HCT116 (cell line): ENCODE results near the gene VAV2. TPM values are rescaled to one million over a fixed set of nuclear protein-coding genes. Genes with fewer than 3 reads are reported as not detected.

ENCODE experiments used
- ATAC-seq: fragments of 200-7000 bp; cut with Tn5 transposase; 2 replicates; pipeline ENCODE4 v1.9.1; 2020; ENCODE audit warnings: mild to moderate bottlenecking, moderate library complexity
- BruUV-seq: library from RNA; stranded (reverse); fragments of 400-500 nt; replicated peaks from 2 replicates; lab custom pipeline; 2021; lab: Mats Ljungman, UMichigan
- CTCF ChIA-PET: fragments of 300-600 bp; sonication (Branson Sonifier 250); formaldehyde crosslinking; loops from one replicate; lab custom pipeline; 2021; ENCODE audit warnings: antibody characterized with exemption; lab: Charles Lee
- POLR2A ChIA-PET: fragments of 300-600, 350-600 bp; sonication (Branson Sonifier 250); formaldehyde crosslinking; loops from one replicate; lab custom pipeline; 2021; ENCODE audit warnings: antibody characterized with exemption; lab: Charles Lee
- RAD21 ChIA-PET, 2 experiments: fragments of 300-600 bp; sonication (Branson Sonifier 250); formaldehyde crosslinking; loops; one replicate each; lab custom pipeline; 2023; ENCODE audit warnings: low total read pairs in 2 of 2; ENCODE audit not compliant: uncharacterized antibody in 2 of 2, unreplicated experiment in 2 of 2, low non-redundant PET in 1 of 2; lab: Charles Lee
- DNase-seq: peaks from one replicate; pipeline ENCODE4 v3.0.0-alpha.2; 2010; ENCODE audit warnings: low read depth, low spot score
- H2AFZ ChIP-seq: fragments of 200-600 bp; shearing (Covaris generic), sonication (generic); 2 replicates; pipeline ENCODE4 v1.6.1; 2017; ENCODE audit warnings: low read depth, mixed run types, mixed read lengths, antibody characterized with exemption, low read length; ENCODE audit not compliant: poor library complexity, severe bottlenecking
- H3K27ac ChIP-seq: 2 replicates; pipeline ENCODE4 v1.5.1; 2012; ENCODE audit warnings: low read depth, low read length
- H3K27me3 ChIP-seq: fragments of 200-600 bp; sonication (generic); 2 replicates; pipeline ENCODE4 v1.6.1; 2016; ENCODE audit warnings: mixed run types, low read length, mixed read lengths; ENCODE audit not compliant: insufficient read depth
- H3K36me3 ChIP-seq, 2 experiments: fragments of 200-500 bp in 1 of 2; fragments of 200-600 bp in 1 of 2; sonication (Bioruptor generic) in 1 of 2; sonication (generic) in 1 of 2; 2 replicates each; pipeline versions ENCODE4 v1.5.1 to v1.6.1; 2014 to 2016; ENCODE audit warnings: low read length in 2 of 2, inconsistent platforms in 1 of 2, mixed read lengths in 1 of 2, mixed run types in 1 of 2; ENCODE audit not compliant: insufficient read depth in 2 of 2, control insufficient read depth in 1 of 2
- H3K4me1 ChIP-seq, 2 experiments: fragments of 200-600 bp in 1 of 2; sonication (generic) in 1 of 2; 2 replicates each; pipeline versions ENCODE4 v1.5.1 to v1.6.1; 2012 to 2017; ENCODE audit warnings: low read length in 2 of 2, inconsistent platforms in 1 of 2, mild to moderate bottlenecking in 1 of 2, mixed read lengths in 1 of 2, mixed run types in 1 of 2, moderate library complexity in 1 of 2; ENCODE audit not compliant: insufficient read depth in 2 of 2, control insufficient read depth in 1 of 2
- H3K4me2 ChIP-seq: fragments of 200-600 bp; sonication (generic); 2 replicates; pipeline ENCODE4 v1.6.1; 2017; ENCODE audit warnings: mixed run types, low read length, mixed read lengths
- H3K4me3 ChIP-seq, 2 experiments: fragments of 200-600 bp in 1 of 2; sonication (generic) in 1 of 2; replicated peaks in 1 of 2; 2 replicates each; pipeline ENCODE4 v1.5.1; 2011 to 2016; ENCODE audit warnings: low read length in 2 of 2, control low read depth in 1 of 2, low read depth in 1 of 2, mild to moderate bottlenecking in 1 of 2, mixed read lengths in 1 of 2, mixed run types in 1 of 2
- H3K79me2 ChIP-seq: fragments of 200-600 bp; sonication (generic); 2 replicates; pipeline ENCODE4 v1.6.1; 2017; ENCODE audit warnings: mild to moderate bottlenecking, mixed run types, low read length, moderate library complexity, mixed read lengths; ENCODE audit not compliant: insufficient read depth
- H3K9ac ChIP-seq: fragments of 200-600 bp; sonication (generic); 2 replicates; pipeline ENCODE4 v1.6.1; 2016; ENCODE audit warnings: low read length, mixed read lengths
- H3K9me2 ChIP-seq: fragments of 200-600 bp; sonication (generic), shearing (Covaris generic); 2 replicates; pipeline ENCODE4 v1.6.1; 2017; ENCODE audit warnings: mixed run types, mild to moderate bottlenecking, moderate library complexity; ENCODE audit not compliant: insufficient read depth
- H3K9me3 ChIP-seq, 2 experiments: fragments of 200-500 bp in 1 of 2; fragments of 200-600 bp in 1 of 2; sonication (Bioruptor generic) in 1 of 2; sonication (generic) in 1 of 2; 2 replicates each; pipeline ENCODE4 v1.6.1; 2014 to 2017; ENCODE audit warnings: low read length in 2 of 2, mixed read lengths in 2 of 2, inconsistent platforms in 1 of 2, low read depth in 1 of 2, mild to moderate bottlenecking in 1 of 2, mixed run types in 1 of 2, moderate library complexity in 1 of 2; ENCODE audit not compliant: control insufficient read depth in 1 of 2, insufficient read depth in 1 of 2
- H4K20me1 ChIP-seq: fragments of 200-600 bp; sonication (generic), shearing (Covaris generic); 2 replicates; pipeline ENCODE4 v1.6.1; 2017; ENCODE audit warnings: mixed run types, mild to moderate bottlenecking, moderate library complexity; ENCODE audit not compliant: insufficient read depth
- CBX3 ChIP-seq: IDR thresholded peaks from 2 replicates; pipeline ENCODE4 v1.6.1; 2012; ENCODE audit warnings: low read depth
- EZH2 ChIP-seq: fragments of 200-600 bp; sonication (generic); IDR thresholded peaks from 2 replicates; pipeline ENCODE4 v1.6.1; 2017; ENCODE audit warnings: antibody characterized with exemption, mixed run types
- MAX ChIP-seq: IDR thresholded peaks from 2 replicates; pipeline ENCODE4 v1.6.1; 2012
- POLR2A ChIP-seq: IDR thresholded peaks from 2 replicates; pipeline ENCODE4 v1.7.0; 2011; ENCODE audit warnings: borderline replicate concordance; ENCODE audit not compliant: insufficient read depth, insufficient read length; ENCODE audit errors: extremely low read depth
- RAD21 ChIP-seq: IDR thresholded peaks from 2 replicates; pipeline ENCODE4 v1.6.1; 2012; ENCODE audit warnings: low read depth, mild to moderate bottlenecking
- SIN3A ChIP-seq: IDR thresholded peaks from 2 replicates; pipeline ENCODE4 v1.6.1; 2012; ENCODE audit warnings: low read depth
- SP1 ChIP-seq: IDR thresholded peaks from 2 replicates; pipeline ENCODE4 v1.6.1; 2012; ENCODE audit warnings: low read depth
- TCF7L2 ChIP-seq: IDR thresholded peaks from 2 replicates; pipeline ENCODE4 v1.7.0; 2011; ENCODE audit warnings: borderline replicate concordance, inconsistent platforms; ENCODE audit not compliant: insufficient read depth, insufficient read length; ENCODE audit errors: extremely low read depth
- ZBTB33 ChIP-seq: IDR thresholded peaks from 2 replicates; pipeline ENCODE4 v1.6.1; 2011; ENCODE audit warnings: mild to moderate bottlenecking, low read length, moderate library complexity; ENCODE audit not compliant: insufficient replicate concordance; ENCODE audit errors: extremely low read depth
- ZNF274 ChIP-seq: fragments of 200-500 bp; sonication (Bioruptor generic); IDR thresholded peaks from 2 replicates; pipeline ENCODE4 v1.6.1; 2014; ENCODE audit warnings: mild to moderate bottlenecking, low read depth, low read length, inconsistent platforms
- intact Hi-C: fragments of 100-400 bp; cut with micrococcal nuclease; formaldehyde crosslinking; loops from 2 replicates; pipeline ENCODE4 v1.10.0; 2022
- total RNA-seq: library from RNA; stranded (reverse); gene quantifications from one replicate; pipeline ENCODE4 v1.2.1, GENCODE V29; 2021; ENCODE audit not compliant: unreplicated experiment

The VAV2 gene
- total RNA-seq, 1 experiment from 2014 or later = 33.2 TPM

- Histone ChIP-seq H3K9me3 (no peaks in the 10 kb centered on the region), H3K79me2 (0 out of 2 replicates have a peak, but pooled peaks cover 2% of the 10 kb centered on the region), H3K9ac (no peak overlapping the region), H3K4me2 (no peak overlapping the region), H3K27ac (no peak overlapping the region), H3K4me1 (no peaks in the 10 kb centered on the region), H3K27me3 (no peaks in the 10 kb centered on the region), H3K4me3 (no peak overlapping the region), H3K36me3 (no peaks in the 10 kb centered on the region), H2AFZ (no peak overlapping the region), H4K20me1 (no peaks in the 10 kb centered on the region), H3K9me2 (no peaks in the 10 kb centered on the region)
- POLR2A ChIA-PET = no interaction called here
- DNase-seq = no peak
- TF ChIP-seq EZH2 (no peak), ZBTB33 (no peak), MAX (no peak), POLR2A (no peak), ZNF274 (no peak), RAD21 (no peak), SIN3A (no peak), CBX3 (no peak)
- no TSS peak for BruUV-seq
- RAD21 ChIA-PET = no interaction called here
- intact Hi-C loops = no loop called here
- no peak for ATAC-seq
- CTCF ChIA-PET = no interaction called here
Observed at GRCh38 chr9:133852431-133852830, 139.7 kb downstream of the VAV2 start.

GRCh38 chr9:133851693-133852092 is 140.4 kb downstream of the VAV2 start:
- no peak overlapping the region for H3K4me3 ChIP-seq
- no peak overlapping the region for H2AFZ ChIP-seq
- BruUV-seq = no TSS peak
- H3K27me3 ChIP-seq = no peaks in the 10 kb centered on the region
- ChIA-PET CTCF (no interaction called here), POLR2A (no interaction called here), RAD21 (no interaction called here)
- DNase-seq (no peak), ATAC-seq (no peak)
- H3K27ac ChIP-seq = no peak overlapping the region
- H3K79me2 ChIP-seq = 0 out of 2 replicates have a peak, but pooled peaks cover 2% of the 10 kb centered on the region
- no peak overlapping the region for H3K9ac ChIP-seq
- H3K4me2 ChIP-seq = no peak overlapping the region
- TF ChIP-seq POLR2A (no peak), TCF7L2 (no peak), SP1 (no peak)
- intact Hi-C loops = no loop called here
- no peaks in the 10 kb centered on the region for H3K36me3 ChIP-seq
- no peaks in the 10 kb centered on the region for H4K20me1 ChIP-seq
- no peaks in the 10 kb centered on the region for H3K9me3 ChIP-seq
- no peaks in the 10 kb centered on the region for H3K9me2 ChIP-seq
- H3K4me1 ChIP-seq = no peaks in the 10 kb centered on the region
